Measurements from ENCODE around the gene CLCN2.

The CLCN2 gene

GRCh38 chr3:184361532-184361931 lies at the start of gene CLCN2, which contains the start of gene POLR2H:
CLCN2 (minus strand) TSS chr3:184361605; CDS start chr3:184361479, 126 bp downstream.
POLR2H (plus strand) TSS chr3:184361710; CDS start chr3:184363493, 1,783 bp downstream.
- TF ChIP-seq TARDBP (IDR thresholded peaks at IDR 0.05) = no peak
- no peak for TF ChIP-seq ARNT (IDR thresholded peaks at IDR 0.05)
- TF ChIP-seq HDGF (IDR thresholded peaks at IDR 0.05; ENCODE audit: borderline replicate concordance) = no peak
- TF ChIP-seq L3MBTL2 (conservative IDR thresholded peaks at IDR 0.05) = no peak
- no peak for TF ChIP-seq ELF4 (IDR thresholded peaks at IDR 0.05)
- no peak for TF ChIP-seq SP1 (IDR thresholded peaks at IDR 0.05)
- TF ChIP-seq PKNOX1 (IDR thresholded peaks at IDR 0.05) = no peak
- TF ChIP-seq BHLHE40 (IDR thresholded peaks at IDR 0.05; ENCODE audit: borderline replicate concordance) = no peak
- no peak for TF ChIP-seq CTBP1 (IDR thresholded peaks at IDR 0.05; ENCODE audit: borderline replicate concordance)
- TF ChIP-seq NFRKB (IDR thresholded peaks at IDR 0.05) = no peak
- no peak for TF ChIP-seq FOXK2 (IDR thresholded peaks at IDR 0.05)
- no peak for TF ChIP-seq FOXM1 (IDR thresholded peaks at IDR 0.05; ENCODE audit: borderline replicate concordance)
- no peak for TF ChIP-seq SUZ12 (IDR thresholded peaks at IDR 0.05)
- TF ChIP-seq ZNF384 (IDR thresholded peaks at IDR 0.05) = no peak
- TF ChIP-seq FOXA1 (IDR thresholded peaks at IDR 0.05) = no peak
- no peak for TF ChIP-seq LEF1 (IDR thresholded peaks at IDR 0.05; ENCODE audit: borderline replicate concordance)
- ChIA-PET CTCF (interaction anchor here (1.1 to 1.4 kb wide), 2 partner anchors 10 to 16 kb away, joined by 3 read pairs; no protein-coding TSS in a partner anchor), POLR2A (interaction anchor here (0.8 to 2.7 kb wide), 6 partner anchors 13 to 185 kb away, joined by 3 to 9 read pairs (median 4); partner anchors contain the start of genes CHRD and FAM131A)
- peak; percentile 50 for DNase-seq (ENCODE audit: extremely low spot score)

GRCh38 chr3:184409946-184410500 lies 48.6 kb upstream of the CLCN2 start:
- ChIA-PET POLR2A (no interaction called here), CTCF (no interaction called here)
- TF ChIP-seq NFRKB (IDR thresholded peaks at IDR 0.05) (no peak), SUZ12 (IDR thresholded peaks at IDR 0.05) (no peak), FOXK2 (IDR thresholded peaks at IDR 0.05) (no peak), SP1 (IDR thresholded peaks at IDR 0.05) (no peak), FOXA1 (IDR thresholded peaks at IDR 0.05) (no peak), ZNF384 (IDR thresholded peaks at IDR 0.05) (no peak), HDGF (IDR thresholded peaks at IDR 0.05; ENCODE audit: borderline replicate concordance) (no peak), BHLHE40 (IDR thresholded peaks at IDR 0.05; ENCODE audit: borderline replicate concordance) (no peak), L3MBTL2 (conservative IDR thresholded peaks at IDR 0.05) (no peak), LEF1 (IDR thresholded peaks at IDR 0.05; ENCODE audit: borderline replicate concordance) (no peak)
- DNase-seq (ENCODE audit: extremely low spot score) = no peak

- ChIA-PET POLR2A (no interaction called here), CTCF (no interaction called here)
- no peak for DNase-seq (ENCODE audit: extremely low spot score)
- TF ChIP-seq SUZ12 (IDR thresholded peaks at IDR 0.05) (no peak), FOXK2 (IDR thresholded peaks at IDR 0.05) (no peak), CTBP1 (IDR thresholded peaks at IDR 0.05; ENCODE audit: borderline replicate concordance) (no peak), ARNT (IDR thresholded peaks at IDR 0.05) (no peak), FOXM1 (IDR thresholded peaks at IDR 0.05; ENCODE audit: borderline replicate concordance) (no peak), BHLHE40 (IDR thresholded peaks at IDR 0.05; ENCODE audit: borderline replicate concordance) (no peak), SP1 (IDR thresholded peaks at IDR 0.05) (no peak)
Observed at GRCh38 chr3:184409331-184409926, 48.0 kb upstream of the CLCN2 start.

- ChIA-PET POLR2A (no interaction called here), CTCF (interaction anchor here (0.6 kb wide), 1 partner anchor 33 kb away, joined by 4 read pairs; no protein-coding TSS in a partner anchor)
- no peak for TF ChIP-seq ARNT (IDR thresholded peaks at IDR 0.05)
- no peak for TF ChIP-seq NFRKB (IDR thresholded peaks at IDR 0.05)
- no peak for TF ChIP-seq L3MBTL2 (conservative IDR thresholded peaks at IDR 0.05)
- TF ChIP-seq PKNOX1 (IDR thresholded peaks at IDR 0.05) = no peak
- no peak for TF ChIP-seq FOXA1 (IDR thresholded peaks at IDR 0.05)
- no peak for DNase-seq (ENCODE audit: extremely low spot score)
Observed at GRCh38 chr3:184405075-184406030, 43.9 kb upstream of the CLCN2 start.

- ChIA-PET POLR2A (no interaction called here), CTCF (interaction anchor here (0.7 to 1.1 kb wide), 2 partner anchors 15 to 29 kb away, joined by 3 to 4 read pairs; no protein-coding TSS in a partner anchor)
- DNase-seq (ENCODE audit: extremely low spot score) = no peak
- no peak for TF ChIP-seq ZNF384 (IDR thresholded peaks at IDR 0.05)
- no peak for TF ChIP-seq LEF1 (IDR thresholded peaks at IDR 0.05; ENCODE audit: borderline replicate concordance)
- no peak for TF ChIP-seq SP1 (IDR thresholded peaks at IDR 0.05)
- no peak for TF ChIP-seq FOXM1 (IDR thresholded peaks at IDR 0.05; ENCODE audit: borderline replicate concordance)
- TF ChIP-seq PKNOX1 (IDR thresholded peaks at IDR 0.05) = no peak
- TF ChIP-seq FOXK2 (IDR thresholded peaks at IDR 0.05) = no peak
- TF ChIP-seq TARDBP (IDR thresholded peaks at IDR 0.05) = no peak
- no peak for TF ChIP-seq ELF4 (IDR thresholded peaks at IDR 0.05)
- no peak for TF ChIP-seq HDGF (IDR thresholded peaks at IDR 0.05; ENCODE audit: borderline replicate concordance)
- TF ChIP-seq BHLHE40 (IDR thresholded peaks at IDR 0.05; ENCODE audit: borderline replicate concordance) = no peak
- no peak for TF ChIP-seq ARNT (IDR thresholded peaks at IDR 0.05)
Observed at GRCh38 chr3:184399410-184399809, 38.0 kb upstream of the CLCN2 start.

Measured in HEK293T (cell line).